Activated CD4-positive, alpha-beta T cell treated with anti-CD3 and anti-CD28 coated beads for 48 hours (primary cell): ENCODE measurements around the gene NTSR2.
A peak's percentile ranks its signal among the peaks of the same experiment; 100 is the strongest.

ENCODE experiments used
- DNase-seq: peaks from one replicate; pipeline ENCODE4 v3.0.0-alpha.2; 2020

NTSR2 gene

DNA sequence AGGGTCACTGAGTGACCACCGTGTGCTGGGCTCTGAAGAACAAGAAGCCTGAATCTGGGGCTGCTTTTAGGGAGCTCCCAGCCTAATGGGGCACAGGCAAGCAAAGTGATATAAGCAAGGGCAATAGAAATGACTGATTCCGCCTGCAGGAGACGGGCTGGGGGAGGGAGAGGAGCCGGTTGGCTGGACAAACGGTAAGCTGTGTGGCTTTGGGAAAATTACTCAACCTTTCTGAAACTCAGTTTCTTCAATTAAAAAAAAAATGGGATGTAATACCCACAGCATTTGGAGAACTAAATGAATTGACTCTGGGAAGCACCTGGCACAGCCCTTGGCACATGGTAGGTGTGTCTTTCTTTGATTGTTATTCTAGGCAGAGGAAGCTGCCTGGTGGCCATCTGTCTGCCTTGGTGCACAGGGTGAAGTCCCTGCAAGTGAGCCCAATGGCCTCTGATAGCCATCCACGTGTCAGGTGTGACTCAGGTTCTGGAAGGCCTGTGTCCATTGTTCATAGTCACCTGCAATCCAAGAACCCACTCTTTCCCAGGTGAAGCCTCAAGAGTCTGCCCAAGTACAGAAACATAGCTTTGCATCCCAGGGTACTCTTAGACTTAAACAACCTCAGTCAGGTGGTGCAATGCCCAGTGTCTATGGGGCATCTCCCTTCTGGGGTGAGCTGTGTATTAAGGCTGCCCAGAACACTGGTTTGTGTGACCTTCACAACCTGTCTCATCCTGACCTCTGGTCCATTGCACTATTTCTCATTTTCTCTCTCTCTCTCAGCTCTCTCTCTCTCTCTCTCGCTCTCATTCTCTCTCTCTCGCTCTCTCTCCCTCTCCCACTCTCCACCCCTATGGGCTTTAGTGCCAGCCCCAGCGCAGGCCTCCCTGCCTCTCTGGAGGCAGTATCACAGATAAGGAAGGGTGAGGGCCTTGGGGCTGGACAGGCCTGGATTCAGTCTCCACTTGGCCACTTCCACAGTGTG, 30.0 kb upstream of the NTSR2 start:
- DNase-seq: no peak

GRCh38 chr2:11698009-11698922, 28.3 kb upstream of the NTSR2 start:
- no peak for DNase-seq

- DNase-seq: no peak
Measured at GRCh38 chr2:11697103-11697871, 27.3 kb upstream of the NTSR2 start.

DNA sequence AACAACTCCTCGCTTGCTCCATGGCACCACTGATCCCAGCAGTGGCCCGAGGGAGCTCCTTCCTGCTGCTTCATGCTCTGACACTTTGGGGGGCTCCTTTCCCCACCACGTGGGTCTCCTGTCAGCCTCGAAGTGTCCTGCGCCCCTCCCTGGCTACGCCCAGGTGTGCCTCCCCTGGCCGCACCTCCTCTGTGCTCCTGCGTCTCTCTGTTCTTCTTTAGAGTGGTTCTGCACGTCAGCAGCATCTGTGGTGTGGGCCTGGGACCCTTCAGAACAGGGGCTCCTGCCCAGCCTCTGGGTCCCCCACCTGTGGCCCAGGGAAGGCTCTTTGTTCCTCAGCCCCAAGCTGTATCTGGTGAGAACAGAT, 26.7 kb upstream of the NTSR2 start:
- DNase-seq: no peak

GRCh38 chr2:11695576-11695975, 25.6 kb upstream of the NTSR2 start:
- no peak for DNase-seq

DNA sequence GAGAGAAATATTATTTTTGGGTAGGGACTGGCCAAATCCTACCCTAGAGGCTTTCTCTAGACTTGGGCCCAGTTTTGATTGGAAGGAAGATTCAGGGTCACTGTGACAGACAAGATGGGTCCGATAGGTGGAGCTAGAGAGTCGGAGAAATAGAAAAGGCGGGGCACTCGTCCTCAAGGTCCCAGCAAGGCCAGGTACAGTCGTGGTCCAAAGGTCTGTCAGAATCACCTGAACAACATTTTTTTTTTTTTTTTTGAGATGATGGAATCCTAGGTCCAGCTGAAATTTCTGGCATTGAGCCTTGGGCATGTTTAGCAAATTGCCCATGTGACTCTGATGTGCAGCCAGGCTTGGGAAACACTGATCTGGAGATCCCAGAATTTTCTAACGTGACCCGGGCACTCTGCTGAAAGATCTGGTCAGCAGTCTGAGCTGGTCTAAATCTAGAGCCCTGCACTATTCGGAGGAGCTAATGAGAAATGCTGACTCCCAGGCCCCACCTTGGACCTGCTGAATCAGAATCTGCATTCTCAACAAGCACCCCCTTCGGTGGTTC, 23.0 kb upstream of the NTSR2 start:
- DNase-seq: peak; percentile 72

- DNase-seq: no peak
Measured at GRCh38 chr2:11691076-11691660, 21.2 kb upstream of the NTSR2 start.

DNA sequence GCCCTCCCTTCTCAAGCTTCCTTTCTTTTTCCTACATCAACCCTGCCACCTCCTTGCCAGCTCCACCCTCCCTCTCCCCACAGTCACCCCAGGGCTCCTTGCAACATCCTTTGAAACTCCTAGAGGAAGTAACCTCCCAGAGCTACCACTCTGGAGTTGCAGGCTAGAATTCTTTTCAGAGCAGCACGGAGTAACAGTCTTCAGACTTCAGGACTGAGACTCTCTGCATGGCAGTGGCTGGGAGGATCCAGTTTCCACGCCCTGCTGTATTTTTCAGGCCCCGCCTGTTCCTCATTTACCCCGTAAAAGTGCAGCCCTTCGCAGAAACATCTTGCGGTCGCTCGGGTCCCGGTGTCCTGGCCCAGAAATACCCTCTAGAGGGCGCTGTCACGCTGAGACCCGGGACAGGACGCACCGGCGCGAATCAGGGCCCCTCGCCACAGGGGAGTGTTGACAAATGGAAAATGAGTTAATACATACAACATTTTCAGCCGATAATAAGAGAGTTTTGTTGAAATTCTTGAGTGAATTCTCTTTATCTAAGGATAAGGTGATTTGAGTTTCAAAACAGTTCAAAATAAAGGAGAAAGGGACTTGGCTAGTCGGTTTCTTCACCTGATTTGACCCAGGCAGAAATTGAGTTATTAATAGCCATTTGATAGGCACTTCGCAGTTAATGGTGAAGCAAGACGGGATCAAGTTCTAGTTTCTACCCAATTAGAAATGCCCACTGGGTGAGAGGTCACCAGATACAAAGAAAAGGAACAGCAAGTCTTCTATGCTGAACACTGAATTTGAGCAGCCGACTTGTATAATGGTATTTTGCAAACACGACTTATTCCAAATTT, 18.5 kb upstream of the NTSR2 start:
- peak; percentile 90 for DNase-seq

DNA sequence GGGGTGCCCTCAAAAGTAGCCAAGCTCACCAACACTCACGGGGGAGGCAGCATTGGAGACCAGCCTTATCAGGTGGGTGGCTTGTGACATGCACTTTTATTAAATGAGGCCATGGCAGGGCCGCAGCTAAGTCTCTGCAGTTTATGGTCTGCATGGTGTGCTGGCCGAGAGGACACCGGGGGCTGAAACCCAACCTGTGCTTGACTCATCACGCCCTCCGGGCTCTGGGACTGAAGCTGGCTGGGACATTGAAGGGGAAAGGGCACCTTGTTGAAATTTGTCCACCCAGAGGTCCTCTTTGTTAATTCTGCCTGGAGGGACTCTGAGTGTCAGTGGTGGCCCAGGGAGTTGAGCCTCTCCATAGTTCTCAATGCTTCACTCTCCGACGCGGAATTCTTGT, 17.7 kb upstream of the NTSR2 start:
- DNase-seq: no peak

GRCh38 chr2:11685906-11686470, 16.0 kb upstream of the NTSR2 start:
- no peak for DNase-seq

GRCh38 chr2:11684894-11685460, 15.0 kb upstream of the NTSR2 start:
- DNase-seq: no peak

- DNase-seq: no peak
Measured at GRCh38 chr2:11683966-11684365, 14.0 kb upstream of the NTSR2 start.

- no peak for DNase-seq
Measured at GRCh38 chr2:11683476-11683875, 13.5 kb upstream of the NTSR2 start.

- no peak for DNase-seq
Measured at GRCh38 chr2:11682590-11682915, 12.6 kb upstream of the NTSR2 start.

- peak; percentile 80 for DNase-seq
Measured at GRCh38 chr2:11681722-11682589, 12.0 kb upstream of the NTSR2 start.

DNA sequence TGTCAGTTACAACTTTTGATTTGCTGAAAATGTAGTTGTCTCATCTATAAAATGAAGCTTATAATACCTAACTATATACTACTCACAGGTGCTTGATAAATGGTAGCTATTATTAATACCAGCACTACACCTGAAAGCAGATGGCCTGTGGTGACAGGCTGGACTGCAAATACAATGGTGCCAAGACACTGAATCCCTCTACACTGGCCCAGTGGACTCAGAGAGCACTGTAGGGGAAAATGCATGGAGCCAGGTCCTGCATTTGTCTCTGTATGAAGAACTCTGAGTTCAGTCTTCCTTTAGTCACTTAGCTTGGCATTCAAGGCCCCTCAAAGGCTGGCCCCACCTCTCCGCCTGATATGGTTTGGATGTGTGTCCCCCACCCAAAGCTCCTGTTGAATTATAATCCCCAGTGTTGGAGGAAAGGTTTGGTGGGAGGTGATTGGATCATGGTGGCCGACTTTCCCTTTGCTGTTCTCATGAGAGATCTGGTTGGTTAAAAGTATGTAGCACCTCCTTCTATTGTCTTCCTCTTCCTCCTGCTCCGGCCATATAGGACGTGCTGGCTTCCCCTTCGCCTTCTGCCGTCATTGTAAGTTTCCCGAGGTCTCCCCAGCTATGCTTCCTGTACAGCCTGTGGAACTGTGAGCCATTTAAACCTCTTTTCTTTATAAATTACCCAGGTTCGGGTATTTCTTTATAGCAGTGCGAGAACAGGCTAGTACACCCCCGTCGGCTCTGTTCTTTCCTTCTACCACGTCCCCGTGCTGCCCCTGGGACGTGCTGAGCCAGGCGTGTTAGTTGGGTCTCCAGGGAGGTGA, 11.1 kb upstream of the NTSR2 start:
- no peak for DNase-seq

GRCh38 chr2:11680182-11680900, 10.3 kb upstream of the NTSR2 start:
- DNase-seq: no peak
